Activated CD4-positive, alpha-beta T cell treated with anti-CD3 and anti-CD28 coated beads for 48 hours (primary cell): ENCODE measurements around the gene HEATR9.

Source experiments
- DNase-seq: peaks from one replicate; pipeline ENCODE4 v3.0.0-alpha.2; 2020

The HEATR9 gene

GRCh38 chr17:35807371-35808144, 61.1 kb downstream of the HEATR9 start:
- DNase-seq, result no peak
